SHP77 treated with DMSO at 0.1 percent for 48 hours (cell line): ENCODE results near the gene STX18.
"Not testable (repeated sequence)": the region's sequence is repeated elsewhere in the genome, so short reads cannot be mapped to it uniquely, and the experiment has no call there.

Experiments
- DNase-seq: peaks from one replicate; lab custom pipeline; 2025; lab: John Stamatoyannopoulos, UW

The STX18 gene

DNA sequence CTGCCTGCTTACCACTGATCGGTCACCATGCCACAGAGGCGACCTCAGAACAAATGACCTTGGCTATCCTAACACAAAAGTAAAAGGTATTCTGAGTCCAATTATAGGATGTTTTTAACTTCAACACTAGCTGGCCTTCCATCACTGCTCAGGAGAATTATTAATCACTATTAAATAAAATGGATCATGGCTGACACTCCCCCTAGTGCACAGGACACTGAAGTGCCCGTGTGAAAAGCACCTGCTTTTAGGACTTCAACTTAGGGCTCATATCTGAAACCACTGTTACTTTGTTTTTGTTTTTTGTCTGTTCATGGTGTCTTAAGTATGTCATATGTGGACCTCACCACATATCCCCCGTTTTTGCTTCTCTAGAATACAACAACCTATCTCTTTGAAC, 33.9 kb downstream of the STX18 start:
- no peak for DNase-seq

DNA sequence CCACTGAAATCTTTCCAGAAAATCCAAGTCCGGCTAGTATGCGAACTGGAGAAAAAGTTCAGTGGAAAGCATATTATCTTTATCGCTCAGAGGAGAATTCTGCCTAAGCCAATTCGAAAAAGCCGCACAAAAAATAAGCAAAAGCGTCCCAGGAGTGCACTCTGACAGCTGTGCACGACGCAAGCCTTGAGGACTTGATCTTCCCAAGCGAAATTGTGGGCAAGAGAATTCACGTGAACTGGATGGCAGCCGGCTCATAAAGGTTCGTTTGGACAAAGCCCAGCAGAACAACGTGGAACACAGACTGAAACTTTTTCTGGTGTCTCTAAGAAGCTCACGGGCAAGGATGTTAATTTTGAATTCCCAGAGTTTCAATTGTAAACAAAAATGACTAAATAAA, 34.4 kb downstream of the STX18 start:
- DNase-seq: no peak

DNA sequence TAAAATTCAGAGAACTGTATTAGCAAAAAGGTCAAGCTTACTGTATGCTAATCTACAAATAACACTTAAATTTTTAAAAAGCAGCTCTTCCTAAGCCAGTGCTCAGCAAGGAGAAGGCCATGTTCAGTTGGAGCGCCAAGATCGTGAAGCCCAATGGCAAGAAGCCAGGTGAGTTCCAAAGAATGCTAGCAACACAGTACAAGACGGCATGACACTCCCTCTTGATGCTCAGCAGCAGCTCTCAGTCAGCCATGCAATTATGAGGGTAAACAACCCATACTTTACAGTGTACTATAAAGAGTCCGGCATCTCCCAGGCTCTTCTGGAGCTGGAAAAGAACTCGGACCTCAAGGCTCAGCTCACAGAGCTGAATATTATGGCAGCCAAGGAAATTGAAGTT, 34.9 kb downstream of the STX18 start:
- no peak for DNase-seq

DNA sequence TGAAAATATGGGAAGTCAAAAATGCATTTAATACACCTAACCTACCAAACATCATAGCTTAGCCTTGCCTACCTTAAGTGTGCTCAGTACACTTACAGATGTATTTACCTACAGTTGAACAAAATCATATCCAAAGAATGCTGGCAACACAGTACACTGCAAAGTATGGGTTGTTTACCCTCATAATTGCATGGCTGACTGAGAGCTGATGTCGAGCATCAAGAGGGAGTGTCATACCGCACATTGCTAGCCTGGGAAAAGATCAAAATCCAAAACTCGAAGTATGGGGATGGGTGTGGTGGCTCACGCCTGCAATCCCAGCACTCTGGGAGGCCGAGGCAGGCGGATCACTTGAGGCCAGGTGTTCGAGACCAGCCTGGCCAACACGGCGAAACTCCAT, 36.6 kb downstream of the STX18 start:
- not testable (repeated sequence) for DNase-seq

DNA sequence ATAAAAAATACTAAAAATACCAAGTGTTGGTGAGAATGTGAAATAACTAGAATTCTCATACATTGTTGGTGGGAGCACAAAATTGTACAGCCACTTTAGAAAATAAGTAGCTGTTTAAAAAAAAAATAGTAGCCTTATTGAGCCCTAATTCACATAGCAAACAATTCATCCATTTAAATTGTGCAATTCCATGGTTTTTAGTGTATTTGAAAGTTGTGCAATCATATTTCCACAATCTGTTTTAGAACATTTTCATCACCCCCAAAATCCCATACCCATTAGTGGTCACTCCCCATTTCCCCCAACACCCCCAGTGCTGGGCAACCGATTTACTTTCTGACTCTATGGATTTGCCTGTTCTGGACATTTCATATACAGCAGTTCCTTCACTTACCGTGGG, 37.1 kb downstream of the STX18 start:
- no peak for DNase-seq

DNA sequence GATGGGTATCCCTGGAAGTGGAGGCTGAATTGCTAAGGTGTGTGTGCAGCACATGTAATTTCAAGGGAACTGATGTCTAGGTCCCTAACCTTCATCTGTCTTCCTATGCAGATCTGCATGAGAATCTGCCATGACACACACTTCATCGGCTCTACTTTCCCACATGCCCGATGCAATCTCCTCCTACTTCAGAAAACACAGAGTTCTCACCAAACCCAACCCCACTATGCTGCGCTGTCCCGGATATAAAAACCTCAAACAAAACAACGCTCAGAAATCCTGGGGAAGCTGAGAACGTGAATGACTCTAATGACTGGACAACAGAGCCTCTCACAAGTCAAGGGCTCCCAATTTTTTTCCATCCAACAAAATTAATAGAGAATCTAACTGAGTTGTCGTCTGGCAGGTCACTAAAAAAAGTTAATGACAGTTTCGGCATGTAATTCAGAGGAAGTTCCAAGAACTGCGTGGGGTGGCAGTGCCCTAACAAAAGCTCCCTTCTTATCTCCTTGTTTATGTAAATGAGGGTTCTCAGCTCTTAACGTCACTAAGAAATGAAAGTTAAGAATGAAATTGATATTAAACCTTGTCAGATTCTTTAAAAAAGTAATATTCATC, 39.0 kb downstream of the STX18 start:
- no peak for DNase-seq

DNA sequence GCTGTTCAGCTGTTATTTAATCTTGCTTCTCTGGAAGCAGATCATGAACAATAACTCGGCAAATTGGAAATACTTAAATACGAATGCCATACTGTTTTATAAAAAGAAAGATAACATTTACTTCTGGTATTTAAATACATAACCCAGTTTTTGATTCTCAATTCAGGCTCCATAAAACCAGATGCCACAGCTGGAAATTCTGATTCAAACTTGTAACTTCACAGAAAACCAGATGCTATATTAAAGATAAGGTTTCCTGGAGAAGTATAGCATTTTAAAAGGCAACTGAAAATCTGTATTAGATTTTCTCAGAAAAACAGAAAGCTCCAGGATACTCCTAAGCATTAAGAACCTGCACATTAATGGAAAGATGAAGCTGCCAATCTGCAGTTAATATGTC, 40.2 kb downstream of the STX18 start:
- DNase-seq: no peak

DNA sequence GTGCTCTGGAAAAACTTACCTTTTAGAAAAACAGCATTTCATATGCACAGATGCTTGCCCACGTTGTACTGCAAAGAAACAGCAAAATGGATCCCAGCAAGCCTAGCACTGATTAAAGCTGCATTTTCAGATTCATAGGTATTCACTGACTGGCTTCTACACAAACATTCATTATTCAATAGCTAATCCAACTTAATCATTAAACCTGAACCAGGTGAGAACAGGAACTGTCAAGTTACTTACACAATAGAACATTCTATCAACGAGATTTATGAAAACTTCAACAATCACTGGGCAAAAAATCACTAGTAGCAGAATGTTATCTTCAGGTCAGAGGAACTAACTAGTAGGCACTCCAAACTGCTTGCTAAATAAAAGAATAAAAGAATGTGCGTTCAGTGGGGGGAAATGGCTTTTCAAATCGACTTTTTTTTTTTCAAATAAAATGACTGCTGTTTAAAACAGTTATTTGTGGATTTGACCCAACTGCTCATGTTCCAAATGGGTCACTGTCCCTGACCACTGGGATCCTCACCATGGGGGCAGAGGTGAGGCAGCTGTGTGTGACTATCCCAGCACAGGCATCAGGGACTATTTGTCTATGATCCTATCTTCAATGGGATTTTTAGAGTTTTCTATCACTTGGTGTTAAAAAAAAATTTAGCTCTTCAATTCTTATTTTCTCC, 42.3 kb downstream of the STX18 start:
- no peak for DNase-seq

DNA sequence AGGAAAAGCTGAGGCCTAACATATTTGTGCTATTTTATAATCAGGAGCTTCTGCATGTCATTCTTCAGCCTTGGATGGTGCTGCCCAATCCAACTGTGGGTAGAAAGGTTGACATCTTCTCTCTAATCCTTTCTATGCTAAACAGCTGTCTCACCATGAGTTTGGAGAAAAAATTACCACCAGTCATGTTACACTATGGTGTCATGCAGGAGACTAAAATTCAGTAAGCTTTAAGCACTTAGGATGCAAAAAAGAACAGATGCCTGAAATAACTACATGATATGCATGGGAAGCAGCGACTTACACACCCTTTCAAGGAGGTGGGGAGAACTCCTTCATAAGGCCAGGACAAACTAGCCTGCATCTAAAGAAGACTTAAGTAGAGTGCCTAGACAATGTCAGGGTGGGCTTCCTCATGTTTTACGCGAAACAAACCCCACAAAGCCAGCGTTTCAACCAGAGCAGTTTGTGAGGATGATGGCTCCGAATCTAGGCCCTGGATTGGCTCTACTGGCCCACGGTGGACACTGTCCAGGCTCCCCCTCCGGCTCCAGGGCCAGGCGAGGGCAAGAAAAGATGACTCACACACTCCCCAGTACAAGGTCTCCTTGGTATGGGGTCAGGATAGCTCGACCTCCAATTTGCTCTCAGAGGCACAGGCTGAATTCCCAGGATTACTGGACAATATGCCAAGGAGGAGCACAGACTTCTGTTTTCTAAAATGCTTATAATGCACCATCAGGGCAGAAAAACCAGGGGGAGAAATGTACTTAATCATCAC, 45.1 kb downstream of the STX18 start:
- DNase-seq: no peak

DNA sequence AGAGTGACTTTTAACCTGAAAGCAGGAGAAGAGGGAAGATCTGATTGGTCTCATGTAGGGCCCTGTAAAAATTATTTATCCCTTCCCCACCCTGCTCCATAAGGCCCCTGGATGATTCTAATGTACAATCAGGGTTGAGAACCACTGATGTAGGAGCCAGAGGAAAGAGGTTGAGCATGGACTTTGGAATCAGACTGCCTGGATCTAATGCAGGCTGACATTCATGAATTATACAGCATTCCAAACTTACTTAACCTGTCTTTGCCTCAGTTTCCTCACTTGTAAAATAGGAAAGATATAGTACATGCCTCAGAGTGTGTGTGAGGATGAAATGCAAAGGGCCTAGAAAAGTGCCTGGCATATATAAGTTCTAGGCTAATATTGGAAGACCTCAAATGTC, 47.0 kb downstream of the STX18 start:
- no peak for DNase-seq

DNA sequence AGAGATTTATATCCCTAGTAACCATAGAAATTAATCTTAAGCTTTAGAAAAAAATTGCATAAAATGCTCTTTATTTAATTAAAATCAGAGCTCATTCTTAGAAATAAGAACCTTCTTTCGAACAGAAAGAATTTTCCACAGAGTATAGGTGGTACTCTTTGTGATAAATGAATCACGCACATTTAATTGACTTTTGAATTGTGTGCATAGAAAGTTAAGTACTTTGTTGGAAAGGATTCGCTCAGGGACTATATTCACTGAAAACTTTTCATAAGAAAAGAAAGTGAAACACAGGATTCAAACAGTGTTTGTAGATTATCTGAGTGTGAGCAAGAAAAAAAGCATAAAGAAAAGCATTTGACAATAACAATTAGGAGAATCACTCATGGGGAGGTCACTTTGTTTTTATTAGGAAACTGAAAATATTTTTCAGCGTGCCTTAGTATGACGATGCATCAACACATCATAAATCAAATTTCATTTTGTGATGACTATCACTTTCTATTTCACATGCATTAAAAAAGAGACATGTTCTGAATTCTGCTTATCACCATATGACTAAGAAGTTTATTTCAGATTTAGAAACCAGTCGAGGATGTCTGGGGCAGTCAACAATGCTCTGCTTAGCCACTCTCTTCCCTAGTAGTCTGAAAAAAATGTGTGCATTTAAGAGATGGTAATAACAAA, 49.5 kb downstream of the STX18 start:
- DNase-seq: no peak

DNA sequence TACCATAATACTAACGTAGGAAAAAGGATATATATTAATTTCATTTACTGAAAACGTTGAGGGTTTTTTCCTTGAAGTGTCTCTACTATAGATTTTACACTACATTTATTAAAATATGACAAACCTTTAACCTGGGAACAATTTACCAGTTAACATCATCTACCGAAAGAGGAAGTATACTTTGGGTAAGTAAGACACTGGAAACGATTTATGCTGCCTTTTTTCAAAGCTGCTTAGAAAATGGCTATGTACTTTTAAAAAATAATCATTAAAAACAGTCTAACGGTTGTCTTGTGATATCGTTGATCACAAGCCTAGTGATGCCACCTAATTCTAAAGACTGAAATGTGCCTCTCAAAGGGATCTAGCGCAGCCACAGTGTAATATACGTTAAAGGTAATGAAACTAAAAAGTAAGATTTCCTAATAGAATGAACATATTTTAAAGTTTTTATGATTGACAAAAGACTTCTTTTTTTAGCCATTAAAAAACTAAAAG, 50.4 kb downstream of the STX18 start:
- no peak for DNase-seq

DNA sequence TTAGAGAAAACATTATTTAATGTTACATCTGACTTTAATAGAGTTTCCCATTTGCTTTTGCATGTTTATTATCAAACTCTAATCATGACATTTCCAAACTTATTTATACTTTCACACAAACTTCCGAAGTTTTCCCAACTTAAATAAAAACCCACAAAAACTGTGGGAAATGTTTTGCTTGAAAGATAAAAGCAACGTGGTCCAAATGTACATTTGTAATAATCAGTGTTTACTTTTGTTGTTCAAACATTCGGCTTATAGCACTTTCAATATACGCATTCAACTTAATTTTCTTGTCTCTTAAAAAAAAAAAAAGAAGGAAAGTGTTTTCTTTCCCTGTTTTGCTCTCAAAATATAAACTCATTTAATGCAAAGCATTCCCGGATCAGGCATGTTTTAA, 51.0 kb downstream of the STX18 start:
- DNase-seq: no peak

DNA sequence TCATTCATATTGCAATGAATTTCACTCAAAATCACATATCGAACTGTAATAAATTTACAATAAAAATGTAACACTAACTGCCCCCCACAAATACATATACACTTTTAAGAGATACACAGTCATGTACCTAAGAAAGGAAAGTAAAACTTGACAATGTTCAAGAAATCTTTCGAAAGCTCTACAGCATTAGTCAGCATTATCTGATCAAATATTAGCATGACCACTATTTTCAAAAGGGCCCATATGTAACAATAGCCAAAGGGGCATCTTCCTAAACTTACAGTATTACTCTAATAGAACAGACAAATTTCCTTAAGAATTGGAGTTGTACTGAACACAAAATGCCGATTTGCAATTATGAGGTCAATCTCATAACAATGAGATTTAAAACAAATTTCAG, 51.8 kb downstream of the STX18 start:
- DNase-seq: no peak

DNA sequence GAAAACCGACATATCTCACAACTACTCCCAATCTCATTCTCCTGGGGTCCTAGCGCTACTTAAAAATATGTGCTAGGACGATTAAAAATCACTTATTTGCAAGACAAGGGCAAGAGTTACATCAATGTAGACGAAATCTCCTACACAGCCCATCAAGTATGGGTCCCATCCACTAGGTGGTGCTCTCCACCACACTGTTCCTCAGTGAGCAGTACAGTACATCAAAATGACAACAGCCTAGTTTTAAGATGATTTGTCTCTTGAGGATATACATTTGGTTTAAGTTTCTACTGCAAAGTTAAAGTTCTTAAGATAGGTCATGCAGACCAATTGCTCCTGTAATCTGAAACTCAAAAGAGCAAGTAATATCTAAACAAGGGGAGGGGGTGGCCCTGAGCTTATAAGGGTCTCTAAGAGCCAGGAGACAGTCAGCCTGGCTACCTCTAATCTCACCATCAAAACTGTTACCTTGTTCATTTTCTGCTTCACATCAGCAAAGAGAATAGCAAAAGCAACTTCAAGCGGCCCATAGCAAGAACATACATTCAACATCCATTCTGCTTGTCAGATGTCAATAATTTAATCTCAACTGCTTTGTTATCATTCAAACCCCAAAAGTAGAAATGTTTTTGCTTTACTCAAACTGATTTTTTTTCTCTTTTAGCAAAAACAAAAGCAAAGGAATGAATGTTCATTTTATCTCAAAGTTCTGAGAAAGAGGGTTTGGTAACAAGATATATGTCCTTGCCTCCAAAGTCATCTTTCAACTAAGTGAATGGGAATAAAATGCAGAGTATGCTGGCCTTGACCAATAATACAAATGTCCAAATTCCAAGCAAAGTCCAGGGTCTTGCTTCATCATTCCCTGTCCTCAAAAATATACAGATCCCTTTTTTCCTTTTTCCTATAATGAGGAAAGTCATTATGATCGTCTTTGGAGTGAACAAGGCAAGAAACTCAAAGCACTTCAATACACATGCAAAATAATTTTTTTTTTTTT, 53.1 kb downstream of the STX18 start:
- DNase-seq: peak; percentile 0

DNA sequence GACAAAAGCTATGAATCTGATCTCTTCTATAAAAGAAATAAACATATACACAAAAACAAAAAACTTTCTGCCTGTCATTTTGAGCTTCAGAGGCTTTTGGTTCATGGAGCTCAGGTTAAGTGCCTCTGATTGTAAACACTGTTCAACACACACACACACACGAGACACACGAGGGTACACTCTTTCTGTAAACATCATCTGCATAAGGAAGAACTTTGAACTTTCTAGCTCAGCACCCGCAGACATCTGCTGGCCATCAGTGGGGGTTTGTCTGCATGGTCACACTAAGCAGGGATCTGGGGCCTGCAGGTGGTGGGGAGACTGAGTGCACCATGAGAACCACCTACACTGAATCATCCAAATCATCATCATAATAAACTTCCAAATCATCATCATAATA, 54.9 kb downstream of the STX18 start:
- no peak for DNase-seq

DNA sequence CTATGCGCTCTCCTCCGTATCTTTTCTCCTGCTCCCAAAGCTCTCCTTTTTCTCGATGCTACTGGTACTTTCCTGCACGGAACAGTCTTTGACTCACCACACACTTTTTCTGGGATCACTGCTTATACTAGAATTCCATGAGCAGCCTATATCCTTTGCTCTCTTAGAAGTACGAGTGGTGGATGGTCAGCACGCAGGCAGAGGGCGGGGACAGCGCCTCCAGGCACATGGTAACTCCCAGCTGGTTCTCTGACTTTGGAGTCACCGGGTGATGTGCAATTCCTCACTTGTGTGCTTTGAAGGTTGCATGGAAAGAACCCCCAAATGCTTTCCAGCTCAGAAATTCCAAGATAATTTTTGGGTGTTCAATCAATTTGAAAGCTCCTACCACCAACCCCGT, 56.0 kb downstream of the STX18 start:
- no peak for DNase-seq

DNA sequence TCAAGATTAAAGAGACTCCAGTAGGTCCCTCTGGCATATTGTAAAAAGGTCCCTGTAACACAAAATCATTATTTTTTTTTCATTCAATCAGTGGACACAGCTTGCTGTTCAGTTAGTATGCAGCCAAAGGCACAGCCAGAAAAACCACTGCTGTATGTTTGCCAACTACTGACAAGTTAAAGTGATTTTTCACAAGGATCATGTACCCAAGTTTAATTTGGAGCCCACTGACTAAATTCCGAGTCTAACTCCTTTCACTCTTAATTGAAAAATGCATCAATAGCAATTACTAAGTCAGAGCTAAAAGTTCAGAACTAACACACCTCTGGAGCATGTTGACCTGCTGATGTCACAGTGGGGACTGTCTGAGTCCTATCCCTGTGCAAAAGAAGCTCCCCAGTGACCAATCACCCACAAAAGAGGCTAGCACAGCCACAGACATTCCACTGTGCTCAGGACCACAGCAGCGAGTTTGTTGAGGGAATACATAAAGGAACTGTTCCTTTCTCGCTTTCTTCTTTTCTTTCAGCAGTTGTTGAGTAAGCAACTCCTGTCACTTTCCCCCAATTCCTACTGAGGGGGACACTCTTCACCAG, 60.4 kb downstream of the STX18 start:
- DNase-seq: no peak

DNA sequence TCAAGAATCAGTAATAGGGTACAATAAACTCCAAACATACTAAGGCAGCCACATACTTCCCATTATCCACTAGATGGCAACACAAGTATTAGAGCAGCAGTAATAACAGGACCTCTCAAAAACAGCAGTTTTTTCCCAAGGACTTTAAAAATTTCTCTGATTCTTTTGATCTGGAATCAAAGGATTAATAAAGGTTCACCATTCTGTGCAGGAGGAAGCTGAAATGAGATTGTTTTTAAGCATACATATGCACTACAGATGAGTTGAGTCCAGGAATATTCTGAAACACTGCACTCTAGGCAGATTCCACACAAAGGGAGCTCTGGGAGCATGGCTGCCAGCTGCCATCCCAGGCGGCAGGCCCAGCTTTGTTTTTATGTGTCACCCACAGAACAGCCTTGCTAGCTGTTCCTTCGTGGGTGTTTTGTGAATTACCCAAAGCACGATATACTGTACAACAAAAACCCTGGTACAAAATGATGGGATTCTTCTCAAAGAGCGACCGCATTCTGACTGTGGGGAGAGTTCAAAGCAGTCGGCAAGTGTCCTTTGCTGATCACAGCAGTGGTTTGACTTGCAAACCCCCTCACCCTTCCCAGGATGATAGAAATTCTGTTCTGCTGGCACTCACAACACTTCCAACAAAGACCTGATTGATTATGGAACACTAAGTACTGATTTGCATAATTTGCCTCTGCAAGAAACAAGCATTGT, 61.0 kb downstream of the STX18 start:
- no peak for DNase-seq

DNA sequence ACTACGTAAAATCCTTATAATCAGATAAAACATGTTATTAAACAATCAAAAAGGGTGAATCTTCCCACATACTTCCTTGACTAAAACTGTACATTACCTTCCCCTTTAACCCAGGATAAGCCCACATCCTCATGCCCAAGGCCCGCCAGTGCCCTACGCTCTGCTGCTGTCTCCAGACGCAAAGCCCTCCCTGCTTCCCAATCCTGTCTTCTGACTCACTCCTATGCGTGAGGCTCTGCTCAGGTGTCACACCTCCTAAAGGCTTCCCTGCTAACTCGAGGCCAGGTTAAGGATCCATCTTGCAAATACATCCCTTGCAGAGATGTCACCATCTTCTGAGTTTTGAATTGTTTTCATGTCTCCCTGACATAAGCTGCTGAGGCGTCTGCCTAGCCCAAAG, 61.6 kb downstream of the STX18 start:
- no peak for DNase-seq
